ENCODE measurements around the gene ABCA1.
"Not testable (repeated sequence)": the region's sequence is repeated elsewhere in the genome, so short reads cannot be mapped to it uniquely, and the experiment has no call there.

The ABCA1 gene

GRCh38 chr9:104968025-104968982 lies 40.3 kb upstream of the ABCA1 start:
- 2% methylated on average over 50 of the region's 50 CpGs for WGBS
- H3K27ac ChIP-seq (ENCODE audit: low read depth, low read length) = peak overlapping the region; percentile 86

GRCh38 chr9:104963076-104963475 lies 35.1 kb upstream of the ABCA1 start:
- H3K36me3 ChIP-seq (ENCODE audit: insufficient read depth, low read length) = no peaks in the 10 kb centered on the region
- no peak overlapping the region for H3K27ac ChIP-seq (ENCODE audit: low read depth, low read length)
- WGBS = 97% methylated on average over 6 of the region's 6 CpGs

More at GRCh38 chr9:104968025-104968982, 40.3 kb upstream of the ABCA1 start:
- Histone ChIP-seq H3K27me3 (ENCODE audit: insufficient read depth, low read length) (no peaks in the 10 kb centered on the region), H3K36me3 (ENCODE audit: insufficient read depth, low read length) (no peaks in the 10 kb centered on the region), H3K4me1 (ENCODE audit: insufficient read depth, low read length) (peaks cover 10% of the 10 kb centered on the region; the same call in 1 of the 2 replicates), H3K9ac (ENCODE audit: low read depth, low read length) (peak overlapping the region; percentile 76), H3K4me3 (ENCODE audit: low read length) (peak overlapping the region; percentile 83), H3K9me3 (ENCODE audit: insufficient read depth, low read depth, low read length) (no peaks in the 10 kb centered on the region)

GRCh38 chr9:104961701-104962359 lies 33.9 kb upstream of the ABCA1 start:
- no peaks in the 10 kb centered on the region for H3K27me3 ChIP-seq (ENCODE audit: insufficient read depth, low read length)
- H3K36me3 ChIP-seq (ENCODE audit: insufficient read depth, low read length) = no peaks in the 10 kb centered on the region
- no peaks in the 10 kb centered on the region for H3K9me3 ChIP-seq (ENCODE audit: insufficient read depth, low read depth, low read length)
- no peak overlapping the region for H3K9ac ChIP-seq (ENCODE audit: low read depth, low read length)
- 76% methylated on average over 6 of the region's 6 CpGs for WGBS
- H3K4me3 ChIP-seq (ENCODE audit: low read length) = no peak overlapping the region
- peaks cover 28% of the 10 kb centered on the region for H3K4me1 ChIP-seq (ENCODE audit: insufficient read depth, low read length)
- H3K27ac ChIP-seq (ENCODE audit: low read depth, low read length) = peak overlapping the region; percentile 63

More at GRCh38 chr9:104963076-104963475, 35.1 kb upstream of the ABCA1 start:
- peaks cover 33% of the 10 kb centered on the region for H3K4me1 ChIP-seq (ENCODE audit: insufficient read depth, low read length)
- no peak overlapping the region for H3K4me3 ChIP-seq (ENCODE audit: low read length)
- no peaks in the 10 kb centered on the region for H3K27me3 ChIP-seq (ENCODE audit: insufficient read depth, low read length)
- H3K9me3 ChIP-seq (ENCODE audit: insufficient read depth, low read depth, low read length) = no peaks in the 10 kb centered on the region
- H3K9ac ChIP-seq (ENCODE audit: low read depth, low read length) = no peak overlapping the region

- H3K4me1 ChIP-seq (ENCODE audit: insufficient read depth, low read length) = peaks cover 28% of the 10 kb centered on the region
- H3K27me3 ChIP-seq (ENCODE audit: insufficient read depth, low read length) = no peaks in the 10 kb centered on the region
- H3K36me3 ChIP-seq (ENCODE audit: insufficient read depth, low read length) = no peaks in the 10 kb centered on the region
- H3K9me3 ChIP-seq (ENCODE audit: insufficient read depth, low read depth, low read length) = no peaks in the 10 kb centered on the region
- no peak overlapping the region for H3K4me3 ChIP-seq (ENCODE audit: low read length)
- WGBS = 24% methylated on average over 5 of the region's 5 CpGs
- peak overlapping the region; percentile 63 for H3K27ac ChIP-seq (ENCODE audit: low read depth, low read length)
- no peak overlapping the region for H3K9ac ChIP-seq (ENCODE audit: low read depth, low read length)
These were observed 33.3 kb upstream of the ABCA1 start for GRCh38 chr9:104961238-104961637.

GRCh38 chr9:104960662-104961061 lies 32.7 kb upstream of the ABCA1 start:
- no peaks in the 10 kb centered on the region for H3K27me3 ChIP-seq (ENCODE audit: insufficient read depth, low read length)
- H3K9ac ChIP-seq (ENCODE audit: low read depth, low read length) = no peak overlapping the region
- no peaks in the 10 kb centered on the region for H3K36me3 ChIP-seq (ENCODE audit: insufficient read depth, low read length)
- H3K4me1 ChIP-seq (ENCODE audit: insufficient read depth, low read length) = peaks cover 28% of the 10 kb centered on the region
- 57% methylated on average over 2 of the region's 2 CpGs for WGBS
- H3K27ac ChIP-seq (ENCODE audit: low read depth, low read length) = no peak overlapping the region
- H3K4me3 ChIP-seq (ENCODE audit: low read length) = no peak overlapping the region
- H3K9me3 ChIP-seq (ENCODE audit: insufficient read depth, low read depth, low read length) = no peaks in the 10 kb centered on the region

GRCh38 chr9:104958751-104959150 lies 30.8 kb upstream of the ABCA1 start:
- 100% methylated on average over 1 of the region's 1 CpG for WGBS
- Histone ChIP-seq H3K4me3 (ENCODE audit: low read length) (no peak overlapping the region), H3K4me1 (ENCODE audit: insufficient read depth, low read length) (peaks cover 28% of the 10 kb centered on the region), H3K9ac (ENCODE audit: low read depth, low read length) (no peak overlapping the region), H3K27ac (ENCODE audit: low read depth, low read length) (no peak overlapping the region), H3K27me3 (ENCODE audit: insufficient read depth, low read length) (no peaks in the 10 kb centered on the region), H3K9me3 (ENCODE audit: insufficient read depth, low read depth, low read length) (no peaks in the 10 kb centered on the region), H3K36me3 (ENCODE audit: insufficient read depth, low read length) (no peaks in the 10 kb centered on the region)

GRCh38 chr9:104958006-104958405 lies 30.1 kb upstream of the ABCA1 start:
- 67% methylated on average over 4 of the region's 4 CpGs for WGBS
- H3K4me1 ChIP-seq (ENCODE audit: insufficient read depth, low read length) = peaks cover 28% of the 10 kb centered on the region
- not testable (repeated sequence) for H3K27me3 ChIP-seq (ENCODE audit: insufficient read depth, low read length); H3K9ac ChIP-seq (ENCODE audit: low read depth, low read length); H3K27ac ChIP-seq (ENCODE audit: low read depth, low read length); H3K4me3 ChIP-seq (ENCODE audit: low read length); H3K9me3 ChIP-seq (ENCODE audit: insufficient read depth, low read depth, low read length); H3K36me3 ChIP-seq (ENCODE audit: insufficient read depth, low read length)

GRCh38 chr9:104951487-104951886 lies 23.5 kb upstream of the ABCA1 start:
- H3K36me3 ChIP-seq (ENCODE audit: insufficient read depth, low read length) = no peaks in the 10 kb centered on the region
- H3K27ac ChIP-seq (ENCODE audit: low read depth, low read length) = no peak overlapping the region
- no peak overlapping the region for H3K4me3 ChIP-seq (ENCODE audit: low read length)
- no peaks in the 10 kb centered on the region for H3K9me3 ChIP-seq (ENCODE audit: insufficient read depth, low read depth, low read length)
- no peaks in the 10 kb centered on the region for H3K27me3 ChIP-seq (ENCODE audit: insufficient read depth, low read length)
- H3K4me1 ChIP-seq (ENCODE audit: insufficient read depth, low read length) = no peaks in the 10 kb centered on the region
- 93% methylated on average over 4 of the region's 4 CpGs for WGBS
- no peak overlapping the region for H3K9ac ChIP-seq (ENCODE audit: low read depth, low read length)

- no peaks in the 10 kb centered on the region for H3K36me3 ChIP-seq (ENCODE audit: insufficient read depth, low read length)
- 93% methylated on average over 4 of the region's 4 CpGs for WGBS
- no peaks in the 10 kb centered on the region for H3K27me3 ChIP-seq (ENCODE audit: insufficient read depth, low read length)
- no peak overlapping the region for H3K4me3 ChIP-seq (ENCODE audit: low read length)
- no peak overlapping the region for H3K27ac ChIP-seq (ENCODE audit: low read depth, low read length)
- H3K9me3 ChIP-seq (ENCODE audit: insufficient read depth, low read depth, low read length) = no peaks in the 10 kb centered on the region
- no peak overlapping the region for H3K9ac ChIP-seq (ENCODE audit: low read depth, low read length)
- H3K4me1 ChIP-seq (ENCODE audit: insufficient read depth, low read length) = no peaks in the 10 kb centered on the region
These were observed 22.9 kb upstream of the ABCA1 start for GRCh38 chr9:104950838-104951237.

GRCh38 chr9:104948277-104948676 lies 20.3 kb upstream of the ABCA1 start:
- Histone ChIP-seq H3K27me3 (ENCODE audit: insufficient read depth, low read length) (no peaks in the 10 kb centered on the region), H3K9me3 (ENCODE audit: insufficient read depth, low read depth, low read length) (no peaks in the 10 kb centered on the region), H3K36me3 (ENCODE audit: insufficient read depth, low read length) (no peaks in the 10 kb centered on the region), H3K4me3 (ENCODE audit: low read length) (no peak overlapping the region), H3K4me1 (ENCODE audit: insufficient read depth, low read length) (no peaks in the 10 kb centered on the region), H3K9ac (ENCODE audit: low read depth, low read length) (no peak overlapping the region), H3K27ac (ENCODE audit: low read depth, low read length) (no peak overlapping the region)
- WGBS = 92% methylated on average over 2 of the region's 3 CpGs

GRCh38 chr9:104944871-104945270 lies 16.9 kb upstream of the ABCA1 start:
- 94% methylated on average over 1 of the region's 3 CpGs for WGBS
- H3K9ac ChIP-seq (ENCODE audit: low read depth, low read length) = no peak overlapping the region
- H3K4me1 ChIP-seq (ENCODE audit: insufficient read depth, low read length) = peaks cover 5% of the 10 kb centered on the region; the same call in 1 of the 2 replicates
- no peak overlapping the region for H3K4me3 ChIP-seq (ENCODE audit: low read length)
- no peaks in the 10 kb centered on the region for H3K36me3 ChIP-seq (ENCODE audit: insufficient read depth, low read length)
- no peaks in the 10 kb centered on the region for H3K9me3 ChIP-seq (ENCODE audit: insufficient read depth, low read depth, low read length)
- no peak overlapping the region for H3K27ac ChIP-seq (ENCODE audit: low read depth, low read length)
- H3K27me3 ChIP-seq (ENCODE audit: insufficient read depth, low read length) = no peaks in the 10 kb centered on the region
